ENCODE data around the gene CLSTN2. TPM values are rescaled to one million over a fixed set of nuclear protein-coding genes. Genes with fewer than 3 reads are reported as not detected.

Gene CLSTN2
- total and polyA plus RNA-seq, 8 donors = 0.31 to 1.1 (median 0.61) TPM

GRCh38 chr3:139916271-139916670, 18.7 kb upstream of the CLSTN2 start:
- intact Hi-C loops (cut with DNase I) = no loop called here
- no peak for ATAC-seq
- no peaks in the 10 kb centered on the region for H3K9me3 ChIP-seq
- no peaks in the 10 kb centered on the region for H3K4me1 ChIP-seq
- no peak for DNase-seq
- H3K36me3 ChIP-seq = no peaks in the 10 kb centered on the region
- TF ChIP-seq CTCF (IDR thresholded peaks at IDR 0.05) = no peak
- H3K27ac ChIP-seq = no peak overlapping the region
- H3K27me3 ChIP-seq = no peaks in the 10 kb centered on the region
- no peak overlapping the region for H3K4me3 ChIP-seq

GRCh38 chr3:139917226-139917785, 17.7 kb upstream of the CLSTN2 start:
- no peak for TF ChIP-seq CTCF (IDR thresholded peaks at IDR 0.05)
- no peak overlapping the region for H3K27ac ChIP-seq
- intact Hi-C loops (cut with DNase I) = no loop called here
- DNase-seq (no peak), ATAC-seq (no peak)
- H3K36me3 ChIP-seq = no peaks in the 10 kb centered on the region
- H3K4me3 ChIP-seq = no peak overlapping the region
- H3K4me1 ChIP-seq = no peaks in the 10 kb centered on the region
- H3K27me3 ChIP-seq = no peaks in the 10 kb centered on the region
- no peaks in the 10 kb centered on the region for H3K9me3 ChIP-seq

- no peak for ATAC-seq
- no peak for TF ChIP-seq CTCF (IDR thresholded peaks at IDR 0.05)
- intact Hi-C loops (cut with DNase I) = no loop called here
Observed at GRCh38 chr3:139928708-139929505, 6.1 kb upstream of the CLSTN2 start.

GRCh38 chr3:139930211-139930610, 4.8 kb upstream of the CLSTN2 start:
- TF ChIP-seq CTCF (IDR thresholded peaks at IDR 0.05) = no peak
- H3K36me3 ChIP-seq = no peaks in the 10 kb centered on the region
- no peaks in the 10 kb centered on the region for H3K9me3 ChIP-seq
- ATAC-seq (no peak), DNase-seq (no peak)
- intact Hi-C loops (cut with DNase I) = no loop called here
- H3K4me3 ChIP-seq = no peak overlapping the region
- no peak overlapping the region for H3K27ac ChIP-seq
- H3K27me3 ChIP-seq = peaks cover 12 to 34% of the 10 kb centered on the region in 2 donors
- H3K4me1 ChIP-seq = peaks cover 0 to 9% of the 10 kb centered on the region in 2 donors

More at GRCh38 chr3:139928708-139929505, 6.1 kb upstream of the CLSTN2 start:
- H3K27ac ChIP-seq = no peak overlapping the region
- H3K9me3 ChIP-seq = no peaks in the 10 kb centered on the region
- no peaks in the 10 kb centered on the region for H3K36me3 ChIP-seq
- no peak for DNase-seq
- H3K27me3 ChIP-seq = peaks cover 8 to 21% of the 10 kb centered on the region in 2 donors
- H3K4me3 ChIP-seq = no peak overlapping the region
- no peaks in the 10 kb centered on the region for H3K4me1 ChIP-seq

- no peak for TF ChIP-seq CTCF (IDR thresholded peaks at IDR 0.05)
- Histone ChIP-seq H3K36me3 (no peaks in the 10 kb centered on the region), H3K4me3 (no peak overlapping the region), H3K9me3 (no peaks in the 10 kb centered on the region), H3K27me3 (peaks cover 29 to 63% of the 10 kb centered on the region in 2 donors), H3K4me1 (peaks cover 0 to 18% of the 10 kb centered on the region in 2 donors), H3K27ac (no peak overlapping the region)
- intact Hi-C loops (cut with DNase I) = no loop called here
- ATAC-seq (no peak), DNase-seq (no peak)
Observed at GRCh38 chr3:139933766-139934165, 1.2 kb upstream of the CLSTN2 start.
